ENCODE data around the gene HMGCS2. TPM values are rescaled to one million over a fixed set of nuclear protein-coding genes. Genes with fewer than 3 reads are reported as not detected.

Gene HMGCS2
- total RNA-seq, 6 experiments from 2014 or later, result not detected

GRCh38 chr1:119805746-119806145 lies 37.0 kb upstream of the HMGCS2 start:
- no peak for TF ChIP-seq CTCF (IDR thresholded peaks at IDR 0.05)
- Mint-ChIP-seq H3K4me1 (ENCODE audit: low read depth) (peaks cover 5% of the 10 kb centered on the region; the same call in 1 of the 2 replicates), H3K27me3 (ENCODE audit: insufficient read depth) (peaks cover 47% of the 10 kb centered on the region), H3K4me3 (no peak overlapping the region), H3K9me3 (no peaks in the 10 kb centered on the region), H3K27ac (no peak overlapping the region), H3K36me3 (ENCODE audit: low read depth) (no peaks in the 10 kb centered on the region)
- DNase-seq, result no peak

GRCh38 chr1:119805247-119805646 lies 36.5 kb upstream of the HMGCS2 start:
- Mint-ChIP-seq H3K4me3 (no peak overlapping the region), H3K36me3 (ENCODE audit: low read depth) (no peaks in the 10 kb centered on the region), H3K27ac (no peak overlapping the region), H3K27me3 (ENCODE audit: insufficient read depth) (peaks cover 47% of the 10 kb centered on the region), H3K9me3 (no peaks in the 10 kb centered on the region), H3K4me1 (ENCODE audit: low read depth) (peaks cover 5% of the 10 kb centered on the region; the same call in 1 of the 2 replicates)
- TF ChIP-seq CTCF (IDR thresholded peaks at IDR 0.05), result no peak
- no peak for DNase-seq

GRCh38 chr1:119799599-119800177 lies 31.0 kb upstream of the HMGCS2 start:
- Mint-ChIP-seq H3K36me3 (ENCODE audit: low read depth) (no peaks in the 10 kb centered on the region), H3K4me1 (ENCODE audit: low read depth) (no peaks in the 10 kb centered on the region), H3K27ac (no peak overlapping the region), H3K27me3 (ENCODE audit: insufficient read depth) (peaks cover 38% of the 10 kb centered on the region), H3K9me3 (no peaks in the 10 kb centered on the region), H3K4me3 (no peak overlapping the region)
- no peak for DNase-seq
- no peak for TF ChIP-seq CTCF (IDR thresholded peaks at IDR 0.05)

- TF ChIP-seq CTCF (IDR thresholded peaks at IDR 0.05), result no peak
- H3K27me3 Mint-ChIP-seq (ENCODE audit: insufficient read depth), result peaks cover 38% of the 10 kb centered on the region
- H3K4me3 Mint-ChIP-seq, result no peak overlapping the region
- no peaks in the 10 kb centered on the region for H3K9me3 Mint-ChIP-seq
- H3K36me3 Mint-ChIP-seq (ENCODE audit: low read depth), result no peaks in the 10 kb centered on the region
- H3K27ac Mint-ChIP-seq, result no peak overlapping the region
- DNase-seq, result no peak
- H3K4me1 Mint-ChIP-seq (ENCODE audit: low read depth), result no peaks in the 10 kb centered on the region
These were observed 30.3 kb upstream of the HMGCS2 start for GRCh38 chr1:119799003-119799402.

GRCh38 chr1:119797606-119798005 lies 28.9 kb upstream of the HMGCS2 start:
- DNase-seq, result no peak
- no peaks in the 10 kb centered on the region for H3K36me3 Mint-ChIP-seq (ENCODE audit: low read depth)
- no peaks in the 10 kb centered on the region for H3K9me3 Mint-ChIP-seq
- H3K27me3 Mint-ChIP-seq (ENCODE audit: insufficient read depth), result peaks cover 39% of the 10 kb centered on the region
- no peak for TF ChIP-seq CTCF (IDR thresholded peaks at IDR 0.05)
- no peak overlapping the region for H3K4me3 Mint-ChIP-seq
- no peaks in the 10 kb centered on the region for H3K4me1 Mint-ChIP-seq (ENCODE audit: low read depth)
- H3K27ac Mint-ChIP-seq, result no peak overlapping the region

- Mint-ChIP-seq H3K4me3 (no peak overlapping the region), H3K27ac (no peak overlapping the region), H3K27me3 (ENCODE audit: insufficient read depth) (peaks cover 40% of the 10 kb centered on the region), H3K9me3 (no peaks in the 10 kb centered on the region), H3K36me3 (ENCODE audit: low read depth) (no peaks in the 10 kb centered on the region), H3K4me1 (ENCODE audit: low read depth) (no peaks in the 10 kb centered on the region)
- TF ChIP-seq CTCF (IDR thresholded peaks at IDR 0.05), result no peak
- DNase-seq, result no peak
These were observed 28.5 kb upstream of the HMGCS2 start for GRCh38 chr1:119797162-119797561.
